Esophagus squamous epithelium (tissue), 4 donors: ENCODE results near the gene MEGF6.

Experiments
- CTCF ChIP-seq, 6 experiments: fragments of 450-650 bp in 4 of 6; fragments of 200-600 bp in 2 of 6; sonication (generic) in 2 of 6; IDR thresholded peaks; one replicate each; pipeline ENCODE4 v1.5.1; 2016 to 2019; ENCODE audit warnings: antibody characterized with exemption in 6 of 6, mild to moderate bottlenecking in 4 of 6, moderate library complexity in 4 of 6
- POLR2A ChIP-seq, 4 donors: fragments of 450-650 bp; IDR thresholded peaks; one replicate each; pipeline ENCODE4 v1.6.1; 2017; ENCODE audit warnings: antibody characterized with exemption in 4 of 4, mild to moderate bottlenecking in 4 of 4, moderate library complexity in 3 of 4

GRCh38 chr1:3598522-3599285, 12.6 kb downstream of the MEGF6 start:
- no peak for TF ChIP-seq CTCF (IDR thresholded peaks at IDR 0.05)
- TF ChIP-seq POLR2A (IDR thresholded peaks at IDR 0.05) = no peak
